GM10248 (cell line): ENCODE measurements around the gene CRYBA4.

Experiments used
- CTCF ChIA-PET: fragments of 300-600 bp; sonication (Branson Sonifier 250); formaldehyde crosslinking; extraction: SDS; loops from one replicate; lab custom pipeline; 2021; ENCODE audit warnings: antibody characterized with exemption; lab: Yijun Ruan, JAX
- POLR2A ChIA-PET: fragments of 350-650 bp; sonication (Branson Sonifier 250); formaldehyde crosslinking; extraction: SDS; loops from one replicate; lab custom pipeline; 2020; ENCODE audit warnings: antibody characterized with exemption; lab: Yijun Ruan, JAX
- DNase-seq: peaks from one replicate; pipeline ENCODE4 v3.0.0; 2012; ENCODE audit errors: extremely low spot score
- TF ChIP-seq, protein P1 (sequence below): IDR thresholded peaks from 2 replicates; pipeline ENCODE4 v1.5.1; 2012; ENCODE audit warnings: mild to moderate bottlenecking, low read depth; ENCODE audit errors: extremely low read depth, missing control alignments, control extremely low read depth

The CRYBA4 gene

DNA sequence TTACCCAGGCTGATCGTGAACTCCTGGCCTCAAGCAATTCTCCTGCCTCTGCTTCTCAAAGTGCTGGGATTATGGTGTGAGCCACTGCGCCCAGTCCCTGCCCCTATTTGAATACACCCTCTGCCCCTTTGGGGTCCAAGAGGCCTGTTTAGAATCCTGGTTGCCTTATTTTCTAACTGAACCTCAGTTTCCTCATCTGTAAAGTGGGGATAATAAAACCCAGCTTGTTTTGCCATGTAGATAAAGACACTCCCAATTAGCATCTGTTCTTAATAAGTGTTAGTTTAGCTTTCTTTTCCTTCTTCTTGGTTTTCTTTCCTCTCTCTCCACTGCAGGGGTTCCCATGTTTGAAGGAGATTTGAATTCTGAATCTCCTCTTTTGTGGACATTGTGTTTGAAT lies 40.4 kb downstream of the CRYBA4 start:
- DNase-seq = no peak
- CTCF ChIA-PET = no interaction called here
- POLR2A ChIA-PET = no interaction called here
- TF ChIP-seq, protein P1, sequence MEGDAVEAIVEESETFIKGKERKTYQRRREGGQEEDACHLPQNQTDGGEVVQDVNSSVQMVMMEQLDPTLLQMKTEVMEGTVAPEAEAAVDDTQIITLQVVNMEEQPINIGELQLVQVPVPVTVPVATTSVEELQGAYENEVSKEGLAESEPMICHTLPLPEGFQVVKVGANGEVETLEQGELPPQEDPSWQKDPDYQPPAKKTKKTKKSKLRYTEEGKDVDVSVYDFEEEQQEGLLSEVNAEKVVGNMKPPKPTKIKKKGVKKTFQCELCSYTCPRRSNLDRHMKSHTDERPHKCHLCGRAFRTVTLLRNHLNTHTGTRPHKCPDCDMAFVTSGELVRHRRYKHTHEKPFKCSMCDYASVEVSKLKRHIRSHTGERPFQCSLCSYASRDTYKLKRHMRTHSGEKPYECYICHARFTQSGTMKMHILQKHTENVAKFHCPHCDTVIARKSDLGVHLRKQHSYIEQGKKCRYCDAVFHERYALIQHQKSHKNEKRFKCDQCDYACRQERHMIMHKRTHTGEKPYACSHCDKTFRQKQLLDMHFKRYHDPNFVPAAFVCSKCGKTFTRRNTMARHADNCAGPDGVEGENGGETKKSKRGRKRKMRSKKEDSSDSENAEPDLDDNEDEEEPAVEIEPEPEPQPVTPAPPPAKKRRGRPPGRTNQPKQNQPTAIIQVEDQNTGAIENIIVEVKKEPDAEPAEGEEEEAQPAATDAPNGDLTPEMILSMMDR = no peak

DNA sequence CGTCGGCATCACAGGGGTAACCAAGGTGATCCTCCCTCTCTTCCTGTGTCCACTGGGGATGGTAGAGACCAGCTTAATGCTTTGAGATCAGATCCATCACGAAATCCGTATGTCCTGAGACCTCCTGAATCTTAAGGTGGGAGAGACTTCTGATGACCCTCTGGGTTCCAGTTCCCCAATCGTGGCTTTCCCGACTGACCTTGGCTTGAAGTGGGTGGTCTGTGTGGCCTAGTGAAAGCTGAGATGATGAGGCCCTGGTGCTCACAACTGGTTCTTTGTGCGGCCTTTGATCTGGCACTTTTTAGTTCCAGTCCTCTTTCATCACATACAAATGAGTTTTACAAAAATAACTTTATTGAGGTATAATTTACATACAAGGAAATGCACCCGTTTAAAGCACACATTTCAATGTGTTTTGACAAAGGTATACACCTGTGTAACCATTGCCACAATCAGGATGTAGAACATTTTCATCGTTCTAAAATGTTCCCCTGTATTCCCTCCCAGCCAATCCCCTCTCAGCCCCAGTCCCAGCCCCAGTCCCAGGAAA lies 41.7 kb downstream of the CRYBA4 start:
- TF ChIP-seq, protein P1 = no peak
- CTCF ChIA-PET = interaction anchor here (0.8 to 2.8 kb wide), 2 partner anchors 9 to 161 kb away, joined by 4 to 23 read pairs; no protein-coding TSS in a partner anchor
- no peak for DNase-seq
- POLR2A ChIA-PET = interaction anchor here (0.6 kb wide), 1 partner anchor 30 kb away, joined by 3 read pairs; no protein-coding TSS in a partner anchor

DNA sequence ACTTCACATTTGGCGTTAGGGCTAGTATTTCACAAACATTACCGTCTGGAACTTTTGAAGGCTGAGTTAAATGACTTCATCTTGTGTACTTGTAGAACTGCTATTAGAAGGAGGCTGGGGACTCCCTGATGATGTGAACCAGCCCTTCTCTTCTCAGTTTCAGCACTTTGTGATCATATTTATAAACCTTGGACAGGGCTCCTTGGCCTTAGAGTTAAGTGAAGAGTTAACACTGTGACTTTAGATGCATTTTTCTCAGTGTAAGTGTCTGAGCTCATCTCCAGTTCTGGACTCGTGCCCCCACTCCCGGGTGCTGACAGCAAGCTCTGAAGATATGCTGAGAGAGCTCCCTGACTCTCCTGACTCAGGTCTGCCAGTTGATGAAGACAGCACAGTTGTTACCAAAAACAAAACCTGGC lies 44.1 kb downstream of the CRYBA4 start:
- POLR2A ChIA-PET = no interaction called here
- CTCF ChIA-PET = interaction anchor here (0.6 to 3.7 kb wide), 20 partner anchors 8 to 300 kb away, joined by 3 to 26 read pairs (median 4); no protein-coding TSS in a partner anchor
- DNase-seq = no peak
- TF ChIP-seq, protein P1 = no peak

DNA sequence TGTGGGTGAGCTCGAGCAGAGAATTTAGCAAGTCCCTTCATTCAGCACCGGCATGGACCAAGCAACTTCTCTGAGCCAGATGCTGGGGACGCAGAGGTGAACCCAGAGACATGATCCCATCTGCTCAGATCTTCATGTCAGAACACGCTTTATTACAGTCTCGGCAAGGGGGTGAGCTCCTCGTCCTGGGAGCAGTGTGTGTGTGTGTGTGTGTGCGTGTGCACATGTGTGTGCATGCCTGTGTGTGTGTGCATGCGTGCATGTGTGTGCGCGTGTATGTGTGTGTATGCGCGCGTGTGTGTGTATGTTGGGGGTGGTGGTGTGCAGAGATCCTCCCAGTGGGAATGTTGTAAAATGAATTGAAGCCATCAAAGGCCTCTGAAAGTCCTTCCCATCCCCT lies 45.4 kb downstream of the CRYBA4 start:
- POLR2A ChIA-PET = no interaction called here
- no peak for DNase-seq
- TF ChIP-seq, protein P1 = no peak
- CTCF ChIA-PET = interaction anchor here (0.9 to 3.7 kb wide), 3 partner anchors 16 to 301 kb away, joined by 3 to 26 read pairs (median 13); no protein-coding TSS in a partner anchor

DNA sequence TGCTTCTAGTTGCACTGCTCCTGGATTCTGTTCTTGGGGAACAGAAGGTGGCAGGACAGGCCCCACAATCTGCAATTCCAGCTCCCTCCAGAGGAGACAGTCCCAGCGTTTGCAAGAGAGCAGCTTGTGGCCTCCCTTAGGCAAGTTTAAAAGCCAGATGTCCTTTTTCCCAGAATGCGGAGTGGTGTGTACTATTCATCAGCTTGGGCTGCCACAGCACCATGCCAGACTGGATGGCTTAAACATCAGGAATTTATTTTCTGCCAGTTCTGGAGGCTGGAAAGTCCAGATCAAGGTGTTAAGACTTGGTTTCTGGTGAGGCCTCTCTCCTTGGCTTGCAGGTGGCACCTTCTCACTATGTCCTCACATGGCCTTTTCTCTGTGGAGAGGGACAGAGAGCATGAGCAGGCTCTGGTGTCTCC lies 47.3 kb downstream of the CRYBA4 start:
- ChIA-PET CTCF (interaction anchor here (0.8 kb wide), 1 partner anchor 11 kb away, joined by 3 read pairs; no protein-coding TSS in a partner anchor), POLR2A (no interaction called here)
- DNase-seq = no peak
- TF ChIP-seq, protein P1 = no peak

DNA sequence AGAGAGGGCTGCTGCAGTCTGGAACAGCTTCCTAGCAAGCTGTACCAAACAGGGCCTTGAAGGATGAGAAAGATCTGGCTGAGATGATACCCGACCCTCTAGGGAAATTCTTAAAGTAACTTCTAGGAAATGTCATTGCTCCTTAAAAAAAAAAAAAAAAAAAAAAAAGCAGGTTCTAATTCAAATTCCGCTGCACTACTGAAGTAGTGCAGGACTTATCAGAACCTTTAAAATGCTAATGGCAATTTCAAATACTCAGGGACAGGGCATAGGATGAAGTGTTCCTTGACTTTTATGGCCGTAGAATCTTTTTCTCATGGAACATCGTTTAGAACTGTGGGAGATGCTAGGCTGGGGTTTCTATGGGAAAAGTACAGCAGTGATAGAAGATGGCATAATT lies 48.7 kb downstream of the CRYBA4 start:
- ChIA-PET POLR2A (no interaction called here), CTCF (interaction anchor here (1.2 kb wide), 1 partner anchor 10 kb away, joined by 3 read pairs; no protein-coding TSS in a partner anchor)
- TF ChIP-seq, protein P1 = no peak
- DNase-seq = no peak
